Measurements from ENCODE around the gene TLE3.
"Not testable (repeated sequence)": the region's sequence is repeated elsewhere in the genome, so short reads cannot be mapped to it uniquely, and the experiment has no call there.

The TLE3 gene

GRCh38 chr15:70125605-70126004, 27.9 kb upstream of the TLE3 start:
- no peak for DNase-seq

GRCh38 chr15:70121624-70122302, 24.0 kb upstream of the TLE3 start:
- DNase-seq = no peak

- no peak for DNase-seq
These were observed 23.4 kb upstream of the TLE3 start for GRCh38 chr15:70120958-70121623.

GRCh38 chr15:70119911-70120508, 22.3 kb upstream of the TLE3 start:
- DNase-seq = no peak

GRCh38 chr15:70118599-70118998, 20.9 kb upstream of the TLE3 start:
- DNase-seq = no peak

- DNase-seq = no peak
These were observed 18.6 kb upstream of the TLE3 start for GRCh38 chr15:70116317-70116716.

- DNase-seq = no peak
These were observed 16.5 kb upstream of the TLE3 start for GRCh38 chr15:70114221-70114620.

GRCh38 chr15:70113304-70113700, 15.6 kb upstream of the TLE3 start:
- no peak for DNase-seq

- not testable (repeated sequence) for DNase-seq
These were observed 15.0 kb upstream of the TLE3 start for GRCh38 chr15:70112572-70113303.

GRCh38 chr15:70112074-70112395, 14.3 kb upstream of the TLE3 start:
- no peak for DNase-seq

- DNase-seq = no peak
These were observed 13.7 kb upstream of the TLE3 start for GRCh38 chr15:70111203-70112073.

- DNase-seq = no peak
These were observed 12.3 kb upstream of the TLE3 start for GRCh38 chr15:70109978-70110377.

- no peak for DNase-seq
These were observed 11.8 kb upstream of the TLE3 start for GRCh38 chr15:70109531-70109930.

GRCh38 chr15:70103880-70104626, 6.3 kb upstream of the TLE3 start:
- no peak for DNase-seq

- no peak for DNase-seq
These were observed 5.1 kb upstream of the TLE3 start for GRCh38 chr15:70102827-70103226.

GRCh38 chr15:70101459-70102113, 3.9 kb upstream of the TLE3 start:
- no peak for DNase-seq

- peak; percentile 66 for DNase-seq
These were observed 3.0 kb upstream of the TLE3 start for GRCh38 chr15:70100474-70101341.

- DNase-seq = no peak
These were observed 2.3 kb upstream of the TLE3 start for GRCh38 chr15:70099967-70100473.

GRCh38 chr15:70099167-70099966, 1.6 kb upstream of the TLE3 start:
- peak; percentile 100 for DNase-seq
